ENCODE results near the gene CMIP.
"Not testable (repeated sequence)": the region's sequence is repeated elsewhere in the genome, so short reads cannot be mapped to it uniquely, and the experiment has no call there.

The CMIP gene

DNA sequence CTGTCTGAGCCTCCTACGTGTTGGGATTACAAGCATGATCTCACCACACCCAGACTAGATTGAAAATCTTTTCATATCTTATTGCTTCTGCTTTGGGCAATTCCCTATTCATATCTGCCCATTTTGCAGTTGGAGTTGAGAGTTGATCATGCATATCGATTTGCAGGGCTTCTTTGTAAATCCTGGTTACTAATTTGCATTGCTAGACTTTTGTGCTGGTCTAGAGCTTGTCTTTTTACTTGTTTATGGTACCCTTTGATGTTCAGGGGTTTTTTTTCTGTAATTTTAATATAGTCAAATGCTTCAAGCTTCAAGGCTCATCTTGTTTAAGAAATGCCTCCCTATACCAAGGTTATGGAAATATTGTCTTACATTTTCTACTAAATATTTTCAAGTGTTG, 23.5 kb upstream of the CMIP start:
- no peak for DNase-seq (ENCODE audit: extremely low read depth in 1 of 2, low read depth in 1 of 2)

- DNase-seq (ENCODE audit: extremely low read depth in 1 of 2, low read depth in 1 of 2), result no peak
Observed at GRCh38 chr16:81421536-81421935, 23.1 kb upstream of the CMIP start.

- not testable (repeated sequence) for DNase-seq (ENCODE audit: extremely low read depth in 1 of 2, low read depth in 1 of 2)
Observed at GRCh38 chr16:81422153-81422552, 22.5 kb upstream of the CMIP start.

- no peak for DNase-seq (ENCODE audit: extremely low read depth in 1 of 2, low read depth in 1 of 2)
Observed at GRCh38 chr16:81424771-81425170, 19.8 kb upstream of the CMIP start.

GRCh38 chr16:81427219-81427618, 17.4 kb upstream of the CMIP start:
- DNase-seq (ENCODE audit: extremely low read depth in 1 of 2, low read depth in 1 of 2), result no peak

GRCh38 chr16:81429045-81429521, 15.5 kb upstream of the CMIP start:
- no peak for DNase-seq (ENCODE audit: extremely low read depth in 1 of 2, low read depth in 1 of 2)

DNA sequence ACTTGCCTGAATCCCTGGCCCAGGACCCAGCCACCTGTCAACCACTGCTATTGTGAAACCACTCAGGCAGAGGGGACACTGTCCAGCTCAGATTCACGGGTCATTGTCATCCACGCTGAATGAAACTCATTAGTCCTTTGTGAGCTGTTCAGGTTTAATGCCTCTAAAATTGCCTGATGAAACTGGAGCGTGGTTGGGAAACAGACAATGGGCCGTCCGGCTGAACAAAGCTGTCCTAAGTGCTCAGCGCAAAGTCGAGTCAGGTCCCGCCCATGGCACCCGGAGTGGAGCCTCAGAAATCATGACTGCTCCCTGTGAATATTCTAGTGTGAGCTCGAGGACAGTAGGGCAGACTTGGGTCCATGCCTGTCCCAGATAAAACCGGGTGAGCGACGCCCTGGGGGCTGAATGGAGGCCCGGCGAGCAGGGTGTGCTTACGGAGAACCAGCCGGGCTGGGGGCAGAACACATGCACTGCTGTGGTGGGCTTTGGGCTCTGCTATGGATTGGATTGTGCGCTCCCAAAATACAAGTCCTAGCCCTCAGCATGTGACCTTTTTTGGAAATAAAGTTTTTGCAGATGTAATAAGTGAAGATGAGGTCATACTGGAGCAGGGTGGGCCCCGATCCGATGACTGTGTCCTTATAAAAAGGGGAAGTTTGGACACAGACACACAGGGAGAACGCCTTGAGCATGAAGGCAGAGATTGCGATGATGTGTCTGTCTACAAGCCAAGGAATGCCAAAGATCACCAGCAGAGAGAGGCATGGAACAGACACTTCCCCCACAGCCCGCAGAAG, 12.9 kb upstream of the CMIP start:
- no peak for DNase-seq (ENCODE audit: extremely low read depth in 1 of 2, low read depth in 1 of 2)

DNA sequence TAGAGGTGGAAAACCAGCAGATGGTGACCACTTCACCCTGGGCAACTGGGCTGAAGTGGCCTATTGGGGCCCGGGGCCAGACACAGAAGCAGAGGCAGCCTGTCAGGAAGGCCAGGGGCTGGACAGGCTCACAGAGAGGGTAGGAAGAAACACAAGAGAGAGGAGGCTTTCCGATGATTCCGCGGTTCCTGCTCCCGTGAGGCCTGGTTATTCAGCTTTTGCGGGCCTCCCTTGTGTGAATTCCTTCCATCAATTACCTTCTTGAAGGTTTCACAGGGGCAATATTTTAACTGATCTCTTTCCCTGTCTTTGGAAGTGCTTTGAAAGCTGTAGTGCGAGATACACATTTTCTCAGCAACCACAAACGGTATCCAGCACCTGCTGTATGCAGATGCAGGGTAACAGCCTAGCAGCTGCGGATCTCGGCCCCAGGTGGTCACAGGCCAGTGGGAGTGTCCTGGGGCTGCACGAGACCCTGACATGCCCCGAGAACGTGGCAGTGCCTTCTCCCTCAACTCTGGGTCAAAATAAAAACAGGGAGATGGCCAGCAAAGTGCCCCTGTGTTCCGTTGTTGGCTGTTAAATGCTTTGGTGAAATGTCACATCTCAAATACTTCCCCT, 11.6 kb upstream of the CMIP start:
- no peak for DNase-seq (ENCODE audit: extremely low read depth in 1 of 2, low read depth in 1 of 2)

DNA sequence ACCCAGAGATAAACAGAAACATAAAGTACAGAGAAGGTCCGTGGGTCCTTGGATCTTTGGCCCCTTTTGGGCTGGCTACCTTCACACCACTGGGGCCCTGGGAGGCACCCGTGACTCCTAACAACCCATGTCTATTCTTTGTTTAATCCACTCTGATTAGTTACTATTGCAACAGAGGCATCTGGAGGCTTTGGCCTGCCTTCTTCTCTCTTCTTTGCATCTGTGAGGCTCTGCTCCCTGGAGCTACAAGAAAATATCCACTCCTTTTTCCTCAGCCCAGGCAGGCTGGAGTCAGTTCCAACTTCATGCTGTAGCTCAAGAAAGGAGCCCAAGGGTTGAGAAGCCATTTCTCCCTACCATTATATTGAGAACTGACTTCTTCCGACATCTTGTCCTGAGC, 9.5 kb upstream of the CMIP start:
- DNase-seq (ENCODE audit: extremely low read depth in 1 of 2, low read depth in 1 of 2), result no peak

GRCh38 chr16:81435567-81435966, 9.0 kb upstream of the CMIP start:
- no peak for DNase-seq (ENCODE audit: extremely low read depth in 1 of 2, low read depth in 1 of 2)

GRCh38 chr16:81436386-81436785, 8.2 kb upstream of the CMIP start:
- DNase-seq (ENCODE audit: extremely low read depth in 1 of 2, low read depth in 1 of 2), result no peak

GRCh38 chr16:81437865-81438264, 6.7 kb upstream of the CMIP start:
- DNase-seq (ENCODE audit: extremely low read depth in 1 of 2, low read depth in 1 of 2), result no peak

DNA sequence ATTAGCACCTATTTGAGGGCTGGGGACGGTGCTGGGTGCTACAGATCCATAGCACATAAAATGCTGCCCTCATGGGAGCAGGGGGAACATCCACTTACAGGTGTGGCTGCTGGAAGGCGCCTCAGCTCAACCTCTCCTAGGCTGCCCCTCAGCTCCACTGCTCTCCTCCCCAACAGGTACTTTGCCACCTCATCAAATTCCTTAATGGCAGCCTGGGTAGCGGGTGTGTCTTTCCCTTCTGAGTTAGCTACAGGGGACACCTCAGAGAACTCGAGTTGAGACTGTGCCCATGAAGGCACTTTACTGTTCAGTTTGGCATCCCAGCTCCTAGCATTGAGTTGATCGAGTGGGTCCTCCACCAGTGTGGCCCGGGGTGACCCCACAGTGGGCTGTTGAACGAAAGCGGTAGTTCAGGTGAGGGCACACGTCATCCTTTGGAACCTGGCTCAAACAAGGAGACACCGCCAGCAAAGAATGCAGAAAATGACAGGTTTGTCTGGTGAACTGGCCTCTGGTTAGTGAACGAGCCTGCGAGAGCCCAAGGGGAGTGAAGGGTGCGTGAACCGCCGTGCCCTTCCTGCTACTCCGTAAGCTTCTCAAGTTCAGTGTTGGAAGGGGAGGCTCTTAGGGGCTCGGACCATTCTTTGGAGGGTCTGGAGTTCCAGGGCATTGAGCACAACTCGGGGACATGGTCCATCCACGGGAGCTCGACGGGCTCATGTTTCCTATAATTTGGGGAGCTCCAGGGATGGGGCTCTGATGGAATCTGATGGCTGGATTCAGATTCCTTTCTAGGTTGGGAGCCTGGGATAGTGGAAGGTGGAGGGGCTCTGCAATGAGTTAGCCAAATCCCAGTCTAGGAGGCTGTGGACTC, 3.5 kb upstream of the CMIP start:
- no peak for DNase-seq (ENCODE audit: extremely low read depth in 1 of 2, low read depth in 1 of 2)

- DNase-seq (ENCODE audit: extremely low read depth in 1 of 2, low read depth in 1 of 2), result no peak
Observed at GRCh38 chr16:81442220-81442915, 2.2 kb upstream of the CMIP start.

DNA sequence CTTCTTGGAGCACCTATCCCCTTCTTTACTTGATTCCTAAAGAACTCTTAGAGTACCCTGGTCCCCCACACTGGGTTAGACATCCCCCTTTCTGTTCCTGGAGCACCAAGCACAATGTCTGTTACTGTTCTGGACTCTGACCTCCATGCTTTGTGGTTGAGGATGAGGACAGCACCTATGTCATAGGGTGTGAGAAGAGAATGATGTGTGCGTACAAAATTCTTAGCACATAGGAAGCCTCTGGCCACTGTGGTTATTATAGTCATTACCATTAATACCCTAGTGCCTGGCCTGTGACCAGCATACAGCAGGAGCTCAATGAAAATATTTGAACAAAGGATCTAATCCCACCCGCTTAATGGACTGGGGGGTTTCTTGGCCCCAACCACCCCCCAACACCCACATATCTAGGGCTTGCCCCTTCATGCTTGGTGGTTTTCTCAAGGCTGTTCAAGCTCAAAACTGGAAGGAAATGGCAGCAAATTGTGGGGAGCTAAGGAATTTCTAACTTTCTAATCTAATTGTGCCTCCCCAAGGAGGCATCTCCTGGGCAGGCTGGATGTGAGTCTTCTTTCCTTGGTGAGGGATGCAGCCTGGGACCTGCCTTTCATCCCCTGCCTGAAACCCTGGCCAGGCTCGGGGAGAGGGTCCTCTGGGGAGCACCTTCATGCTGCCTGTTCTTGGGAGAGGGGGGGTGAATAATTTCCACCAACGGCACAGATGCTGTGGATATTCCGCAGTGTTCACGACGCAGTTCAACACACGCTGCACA, 1.5 kb upstream of the CMIP start:
- no peak for DNase-seq (ENCODE audit: extremely low read depth in 1 of 2, low read depth in 1 of 2)

DNA sequence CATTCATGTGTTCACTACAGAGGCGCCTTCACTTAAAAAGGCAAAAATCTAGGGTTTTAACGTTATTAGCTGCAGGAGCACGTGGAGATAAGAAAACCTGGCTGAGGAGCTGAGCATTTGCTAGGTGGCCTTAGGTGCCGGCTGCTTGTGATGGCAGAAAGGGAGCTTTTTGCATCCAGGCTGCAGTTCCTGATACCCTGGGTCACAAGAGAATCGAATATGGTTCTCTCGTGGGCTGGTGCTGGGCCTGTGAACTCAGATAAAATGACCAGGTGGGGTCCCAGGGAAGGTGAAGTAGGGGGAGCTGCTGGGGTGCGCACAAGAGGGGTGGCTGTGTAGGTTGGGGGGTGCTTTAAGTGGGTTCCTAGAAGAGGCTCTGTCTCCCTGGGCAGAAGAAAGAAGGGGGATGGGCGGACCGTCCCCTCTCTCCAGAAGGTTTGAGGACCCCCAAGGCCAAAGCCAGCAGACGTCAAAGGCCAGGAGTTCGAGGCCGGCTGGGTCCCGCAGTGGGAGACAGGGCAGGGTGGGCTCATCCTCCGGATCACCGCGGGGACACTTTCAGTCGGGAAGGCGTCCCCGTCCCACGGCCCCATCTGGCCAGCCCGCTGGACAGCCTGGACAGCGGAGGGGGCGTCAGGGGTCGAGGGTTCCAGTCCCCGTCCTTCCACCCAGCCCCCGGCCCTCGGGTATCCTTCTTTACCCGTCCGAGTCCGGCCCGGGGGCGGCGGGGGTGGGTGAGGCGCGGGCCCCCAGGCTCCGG, 740 bp upstream of the CMIP start:
- DNase-seq (ENCODE audit: extremely low read depth in 1 of 2, low read depth in 1 of 2), result no peak

- DNase-seq (ENCODE audit: extremely low read depth in 1 of 2, low read depth in 1 of 2), result peak in 1 of 2 donors; percentile 15
Observed at GRCh38 chr16:81445143-81445961, 744 bp downstream of the CMIP start.
